Gastrocnemius medialis (tissue), 4 donors: ENCODE results near the gene CCDC17. TPM values are rescaled to one million over a fixed set of nuclear protein-coding genes. Genes with fewer than 3 reads are reported as not detected.

Source experiments
- ATAC-seq, 2 donors: fragments of 150-250 bp; one replicate each; pipeline ENCODE4 v1.9.1; 2016
- DNase-seq, 2 donors: peaks; one replicate each; pipeline ENCODE4 v3.0.0-alpha.2; 2019
- H3K27ac ChIP-seq, 4 donors: fragments of 200-600 bp; sonication (generic); 1 replicate in 1 of 4; 2 replicates in 3 of 4; pipeline ENCODE4 v1.5.1; 2016 to 2018; ENCODE audit warnings: mild to moderate bottlenecking in 2 of 4, moderate library complexity in 1 of 4
- H3K27me3 ChIP-seq, 3 donors: fragments of 200-600 bp; sonication (generic) in 2 of 3; 1 replicate in 1 of 3; 2 replicates in 2 of 3; pipeline versions ENCODE4 v1.5.1 to v1.6.0; 2016 to 2019; ENCODE audit warnings: mild to moderate bottlenecking in 1 of 3, moderate library complexity in 1 of 3
- H3K36me3 ChIP-seq, 2 donors: fragments of 200-600 bp; sonication (generic) in 1 of 2; one replicate each; pipeline ENCODE4 v1.5.1; 2017 to 2018
- H3K4me1 ChIP-seq, 2 donors: fragments of 200-600 bp; sonication (generic) in 1 of 2; one replicate each; pipeline ENCODE4 v1.5.1; 2016 to 2017; ENCODE audit warnings: mild to moderate bottlenecking in 2 of 2
- H3K4me3 ChIP-seq, 4 donors: fragments of 200-600 bp; sonication (generic) in 3 of 4; 1 replicate in 1 of 4; 2 replicates in 3 of 4; pipeline ENCODE4 v1.5.1; 2016 to 2019; ENCODE audit warnings: mild to moderate bottlenecking in 2 of 4
- H3K9me3 ChIP-seq, 3 donors: fragments of 200-600 bp; sonication (generic) in 2 of 3; 1 replicate in 1 of 3; 2 replicates in 2 of 3; pipeline ENCODE4 v1.5.1; 2016 to 2019
- CTCF ChIP-seq, 5 experiments: fragments of 450-650 bp in 3 of 5; fragments of 200-600 bp in 2 of 5; sonication (generic) in 2 of 5; IDR thresholded peaks in 4 of 5; conservative IDR thresholded peaks in 1 of 5; 1 replicate in 4 of 5; 2 replicates in 1 of 5; pipeline ENCODE4 v1.5.1; 2016 to 2019; ENCODE audit warnings: antibody characterized with exemption in 5 of 5, mild to moderate bottlenecking in 3 of 5, moderate library complexity in 3 of 5
- POLR2A ChIP-seq, 2 donors: fragments of 450-650 bp; IDR thresholded peaks; one replicate each; pipeline ENCODE4 v1.6.1; 2017; ENCODE audit warnings: antibody characterized with exemption in 2 of 2, mild to moderate bottlenecking in 2 of 2, moderate library complexity in 2 of 2
- in situ Hi-C, 4 donors: fragments of 200-750 bp; cut with MboI; loops; one replicate each; pipeline versions ENCODE4 v1.15.0 to v1.8.0; 2017; ENCODE audit warnings: low sequenced_read_pairs in 4 of 4
- intact Hi-C: fragments of 100-400 bp; cut with DNase I; formaldehyde crosslinking; loops from one replicate; pipeline ENCODE4 v1.15.1; 2023; ENCODE audit warnings: low total_unique reads
- total RNA-seq, 4 donors: library from RNA; depleted of rRNA; stranded (reverse); fragments of >200 nt; gene quantifications; one replicate each; pipeline versions ENCODE4 v1.1.0 to v1.2.3, GENCODE V29; 2016

The CCDC17 gene
- total RNA-seq, 4 donors from 2014 or later, result 0.12 to 6.9 (median 0.60) TPM

- Histone ChIP-seq H3K27ac (no peak overlapping the region), H3K4me3 (no peak overlapping the region), H3K36me3 (peaks cover 0 to 24% of the 10 kb centered on the region in 2 donors), H3K27me3 (no peaks in the 10 kb centered on the region), H3K9me3 (no peaks in the 10 kb centered on the region), H3K4me1 (peaks cover 0 to 5% of the 10 kb centered on the region in 2 donors)
- TF ChIP-seq POLR2A (IDR thresholded peaks at IDR 0.05), result no peak
- TF ChIP-seq CTCF (IDR thresholded peaks at IDR 0.05 in 4 of 5, conservative IDR thresholded peaks at IDR 0.05 in 1 of 5), result no peak
- in situ Hi-C loops (loop anchor here in 3 of 4 donors (5.0 to 25.0 kb wide), 3 partner anchors 63 to 558 kb away; partner anchors contain the start of genes HECTD3 (in 1 of the 3) and UROD (in 1 of the 3)), intact Hi-C loops (loop anchor here (1.0 to 5.0 kb wide), 3 partner anchors 58 to 558 kb away; partner anchors contain the start of genes HECTD3 and UROD)
- no peak for DNase-seq
- no peak for ATAC-seq
These were observed 53.2 kb downstream of the CCDC17 start for GRCh38 chr1:45570631-45571030.

Other genes with a start within 250 kb of the CCDC17 start
- 1 to 10 TPM; 3.4 to 5.8 (median 4.5) TPM for gene TESK2, start 132.9 kb downstream of the CCDC17 start, total RNA-seq
- gene CCDC163, start 124.0 kb downstream of the CCDC17 start, total RNA-seq, result under 1 TPM in 3 of 4 donors, not detected in 1; 0.22 to 0.62 (median 0.25) TPM
- gene MMACHC, start 123.8 kb downstream of the CCDC17 start, total RNA-seq, result 1 to 10 TPM; 1.8 to 5.6 (median 3.5) TPM
- 100 to 1,000 TPM; 406 to 554 (median 482) TPM for gene PRDX1, start 102.2 kb downstream of the CCDC17 start, total RNA-seq
- gene AKR1A1, start 73.2 kb downstream of the CCDC17 start, total RNA-seq, result 10 to 100 TPM; 15.6 to 40.1 (median 37.1) TPM
- 10 to 100 TPM; 25.5 to 32.7 (median 27.3) TPM for gene NASP, start 40.0 kb downstream of the CCDC17 start, total RNA-seq
- 10 to 100 TPM; 58.5 to 99.5 (median 81.8) TPM for gene GPBP1L1, start 62.5 kb upstream of the CCDC17 start, total RNA-seq
- gene TMEM69, start 64.1 kb upstream of the CCDC17 start, total RNA-seq, result 10 to 100 TPM; 19.5 to 32.0 (median 22.0) TPM
- gene IPP, start 126.6 kb upstream of the CCDC17 start, total RNA-seq, result 10 to 100 TPM in 1 of 4 donors, 1 to 10 TPM in 3; 5.6 to 11.7 (median 7.1) TPM
- gene MAST2, start 179.6 kb upstream of the CCDC17 start, total RNA-seq, result 100 to 1,000 TPM; 110 to 195 (median 162) TPM